ENCODE measurements around the gene TSPAN14.
"Not testable (repeated sequence)": the region's sequence is repeated elsewhere in the genome, so short reads cannot be mapped to it uniquely, and the experiment has no call there.

Gene TSPAN14

GRCh38 chr10:80472234-80473095 lies 18.4 kb downstream of the TSPAN14 start:
- no peak for DNase-seq (ENCODE audit: low read depth, low spot score)
- no peak overlapping the region for H3K4me3 ChIP-seq

GRCh38 chr10:80473096-80473657 lies 19.1 kb downstream of the TSPAN14 start:
- no peak for TF ChIP-seq POLR2AphosphoS5 (IDR thresholded peaks at IDR 0.05; ENCODE audit: borderline replicate concordance, low read depth, low read length)
- TF ChIP-seq FOXP2 (optimal IDR thresholded peaks at IDR 0.05; ENCODE audit: control extremely low read depth, extremely low read length, insufficient read depth) = no peak
- TF ChIP-seq EZH2 (IDR thresholded peaks at IDR 0.05) = no peak
- no peak for DNase-seq (ENCODE audit: low read depth, low spot score)
- Histone ChIP-seq H3K4me3 (no peak overlapping the region), H3K9ac (ENCODE audit: insufficient read length) (no peak overlapping the region), H3K27ac (no peak overlapping the region), H3K9me3 (ENCODE audit: low read depth, low read length) (no peaks in the 10 kb centered on the region), H3K36me3 (ENCODE audit: insufficient read depth, low read length) (no peaks in the 10 kb centered on the region; the same call in 1 of the 2 replicates)

More at GRCh38 chr10:80472234-80473095, 18.4 kb downstream of the TSPAN14 start:
- Histone ChIP-seq H3K27ac (no peak overlapping the region), H3K36me3 (ENCODE audit: insufficient read depth, low read length) (no peaks in the 10 kb centered on the region; the same call in 1 of the 2 replicates), H3K9ac (ENCODE audit: insufficient read length) (no peak overlapping the region), H3K9me3 (ENCODE audit: low read depth, low read length) (no peaks in the 10 kb centered on the region)
- TF ChIP-seq FOXP2 (optimal IDR thresholded peaks at IDR 0.05; ENCODE audit: control extremely low read depth, extremely low read length, insufficient read depth) = no peak
- no peak for TF ChIP-seq POLR2AphosphoS5 (IDR thresholded peaks at IDR 0.05; ENCODE audit: borderline replicate concordance, low read depth, low read length)
- TF ChIP-seq EZH2 (IDR thresholded peaks at IDR 0.05) = no peak

- TF ChIP-seq EZH2 (IDR thresholded peaks at IDR 0.05) = no peak
- Histone ChIP-seq H3K9me3 (ENCODE audit: low read depth, low read length) (no peaks in the 10 kb centered on the region), H3K36me3 (ENCODE audit: insufficient read depth, low read length) (no peaks in the 10 kb centered on the region; the same call in 1 of the 2 replicates), H3K9ac (ENCODE audit: insufficient read length) (no peak overlapping the region), H3K27ac (no peak overlapping the region), H3K4me3 (no peak overlapping the region)
- DNase-seq (ENCODE audit: low read depth, low spot score) = no peak
Observed at GRCh38 chr10:80473692-80474596, 19.8 kb downstream of the TSPAN14 start.

- H3K9ac ChIP-seq (ENCODE audit: insufficient read length) = no peak overlapping the region
- no peak for TF ChIP-seq EZH2 (IDR thresholded peaks at IDR 0.05)
- no peak for TF ChIP-seq FOXP2 (optimal IDR thresholded peaks at IDR 0.05; ENCODE audit: control extremely low read depth, extremely low read length, insufficient read depth)
- TF ChIP-seq POLR2AphosphoS5 (IDR thresholded peaks at IDR 0.05; ENCODE audit: borderline replicate concordance, low read depth, low read length) = no peak
- no peaks in the 10 kb centered on the region; the same call in 1 of the 2 replicates for H3K36me3 ChIP-seq (ENCODE audit: insufficient read depth, low read length)
- H3K27ac ChIP-seq = no peak overlapping the region
- no peak overlapping the region for H3K4me3 ChIP-seq
- no peaks in the 10 kb centered on the region for H3K9me3 ChIP-seq (ENCODE audit: low read depth, low read length)
- DNase-seq (ENCODE audit: low read depth, low spot score) = no peak
Observed at GRCh38 chr10:80474597-80474910, 20.4 kb downstream of the TSPAN14 start.

GRCh38 chr10:80474941-80475340 lies 20.8 kb downstream of the TSPAN14 start:
- DNase-seq (ENCODE audit: low read depth, low spot score) = no peak
- Histone ChIP-seq H3K36me3 (ENCODE audit: insufficient read depth, low read length) (no peaks in the 10 kb centered on the region; the same call in 1 of the 2 replicates), H3K4me3 (no peak overlapping the region), H3K9ac (ENCODE audit: insufficient read length) (no peak overlapping the region), H3K27ac (no peak overlapping the region), H3K9me3 (ENCODE audit: low read depth, low read length) (no peaks in the 10 kb centered on the region)
- no peak for TF ChIP-seq FOXP2 (optimal IDR thresholded peaks at IDR 0.05; ENCODE audit: control extremely low read depth, extremely low read length, insufficient read depth)
- TF ChIP-seq POLR2AphosphoS5 (IDR thresholded peaks at IDR 0.05; ENCODE audit: borderline replicate concordance, low read depth, low read length) = no peak
- no peak for TF ChIP-seq EZH2 (IDR thresholded peaks at IDR 0.05)

- not testable (repeated sequence) for H3K9me3 ChIP-seq (ENCODE audit: low read depth, low read length); H3K9ac ChIP-seq (ENCODE audit: insufficient read length); H3K4me3 ChIP-seq; H3K27ac ChIP-seq; H3K36me3 ChIP-seq (ENCODE audit: insufficient read depth, low read length); DNase-seq (ENCODE audit: low read depth, low spot score)
Observed at GRCh38 chr10:80475641-80476040, 21.5 kb downstream of the TSPAN14 start.

- H3K27ac ChIP-seq = no peak overlapping the region
- no peak for TF ChIP-seq FOXP2 (optimal IDR thresholded peaks at IDR 0.05; ENCODE audit: control extremely low read depth, extremely low read length, insufficient read depth)
- no peak for TF ChIP-seq EZH2 (IDR thresholded peaks at IDR 0.05)
- TF ChIP-seq POLR2AphosphoS5 (IDR thresholded peaks at IDR 0.05; ENCODE audit: borderline replicate concordance, low read depth, low read length) = no peak
- no peak overlapping the region for H3K4me3 ChIP-seq
- no peaks in the 10 kb centered on the region for H3K9me3 ChIP-seq (ENCODE audit: low read depth, low read length)
- DNase-seq (ENCODE audit: low read depth, low spot score) = no peak
- no peaks in the 10 kb centered on the region; the same call in 1 of the 2 replicates for H3K36me3 ChIP-seq (ENCODE audit: insufficient read depth, low read length)
- H3K9ac ChIP-seq (ENCODE audit: insufficient read length) = no peak overlapping the region
Observed at GRCh38 chr10:80476685-80477084, 22.6 kb downstream of the TSPAN14 start.

GRCh38 chr10:80477813-80478212 lies 23.7 kb downstream of the TSPAN14 start:
- no peak for DNase-seq (ENCODE audit: low read depth, low spot score)
- H3K36me3 ChIP-seq (ENCODE audit: insufficient read depth, low read length) = no peaks in the 10 kb centered on the region; the same call in 1 of the 2 replicates
- TF ChIP-seq POLR2AphosphoS5 (IDR thresholded peaks at IDR 0.05; ENCODE audit: borderline replicate concordance, low read depth, low read length) (no peak), EZH2 (IDR thresholded peaks at IDR 0.05) (no peak), FOXP2 (optimal IDR thresholded peaks at IDR 0.05; ENCODE audit: control extremely low read depth, extremely low read length, insufficient read depth) (no peak)
- H3K4me3 ChIP-seq = no peak overlapping the region
- no peak overlapping the region for H3K9ac ChIP-seq (ENCODE audit: insufficient read length)
- H3K27ac ChIP-seq = no peak overlapping the region
- H3K9me3 ChIP-seq (ENCODE audit: low read depth, low read length) = no peaks in the 10 kb centered on the region

GRCh38 chr10:80480373-80480772 lies 26.3 kb downstream of the TSPAN14 start:
- H3K36me3 ChIP-seq (ENCODE audit: insufficient read depth, low read length); H3K27ac ChIP-seq: not testable (repeated sequence)

More at GRCh38 chr10:80480373-80480772, 26.3 kb downstream of the TSPAN14 start:
- not testable (repeated sequence) for H3K9me3 ChIP-seq (ENCODE audit: low read depth, low read length); DNase-seq (ENCODE audit: low read depth, low spot score); H3K9ac ChIP-seq (ENCODE audit: insufficient read length); H3K4me3 ChIP-seq

Data from SK-N-MC (cell line).